ENCODE results near the gene KCNH2.

GRCh38 chr7:150941351-150942000, 36.6 kb downstream of the KCNH2 start:
- TF ChIP-seq CTCF (conservative IDR thresholded peaks at IDR 0.05; ENCODE audit: low read length) (no peak), EZH2phosphoT487 (IDR thresholded peaks at IDR 0.05; ENCODE audit: borderline replicate concordance, low read depth, low read length) (no peak)
